ENCODE measurements around the gene LRRIQ1.
A peak's percentile ranks its signal among the peaks of the same experiment; 100 is the strongest.

LRRIQ1 gene

GRCh38 chr12:85018098-85018497 lies 18.1 kb upstream of the LRRIQ1 start:
- no peaks in the 10 kb centered on the region for H3K36me3 Mint-ChIP-seq (ENCODE audit: low read depth)
- no peaks in the 10 kb centered on the region for H3K9me3 Mint-ChIP-seq
- no peak overlapping the region for H3K27ac Mint-ChIP-seq
- no peak overlapping the region for H3K4me3 Mint-ChIP-seq
- H3K4me1 Mint-ChIP-seq (ENCODE audit: low read depth), result no peaks in the 10 kb centered on the region
- peaks cover 3% of the 10 kb centered on the region for H3K27me3 Mint-ChIP-seq

GRCh38 chr12:85029456-85029855 lies 6.7 kb upstream of the LRRIQ1 start:
- Mint-ChIP-seq H3K36me3 (ENCODE audit: low read depth) (no peaks in the 10 kb centered on the region), H3K27ac (no peak overlapping the region), H3K4me3 (no peak overlapping the region), H3K4me1 (ENCODE audit: low read depth) (no peaks in the 10 kb centered on the region), H3K27me3 (peaks cover 3% of the 10 kb centered on the region), H3K9me3 (no peaks in the 10 kb centered on the region)

GRCh38 chr12:85036733-85037132 lies 582 bp downstream of the LRRIQ1 start:
- Mint-ChIP-seq H3K27me3 (peaks cover 11% of the 10 kb centered on the region), H3K36me3 (ENCODE audit: low read depth) (no peaks in the 10 kb centered on the region), H3K4me1 (ENCODE audit: low read depth) (no peaks in the 10 kb centered on the region), H3K4me3 (peak overlapping the region; percentile 74), H3K27ac (no peak overlapping the region), H3K9me3 (no peaks in the 10 kb centered on the region)

- H3K4me1 Mint-ChIP-seq (ENCODE audit: low read depth), result no peaks in the 10 kb centered on the region
- no peak overlapping the region for H3K27ac Mint-ChIP-seq
- no peak overlapping the region for H3K4me3 Mint-ChIP-seq
- H3K9me3 Mint-ChIP-seq, result no peaks in the 10 kb centered on the region
- peaks cover 1% of the 10 kb centered on the region for H3K27me3 Mint-ChIP-seq
- H3K36me3 Mint-ChIP-seq (ENCODE audit: low read depth), result no peaks in the 10 kb centered on the region
These were observed 5.2 kb downstream of the LRRIQ1 start for GRCh38 chr12:85041395-85041794.

- no peaks in the 10 kb centered on the region for H3K9me3 Mint-ChIP-seq
- H3K36me3 Mint-ChIP-seq (ENCODE audit: low read depth), result no peaks in the 10 kb centered on the region
- no peak overlapping the region for H3K4me3 Mint-ChIP-seq
These were observed 7.7 kb downstream of the LRRIQ1 start for GRCh38 chr12:85043829-85044228.

GRCh38 chr12:85057370-85057963 lies 21.3 kb downstream of the LRRIQ1 start:
- no peaks in the 10 kb centered on the region for H3K9me3 Mint-ChIP-seq
- H3K27me3 Mint-ChIP-seq, result no peaks in the 10 kb centered on the region
- no peaks in the 10 kb centered on the region for H3K4me1 Mint-ChIP-seq (ENCODE audit: low read depth)
- H3K36me3 Mint-ChIP-seq (ENCODE audit: low read depth), result no peaks in the 10 kb centered on the region
- H3K27ac Mint-ChIP-seq, result no peak overlapping the region
- no peak overlapping the region for H3K4me3 Mint-ChIP-seq

More at GRCh38 chr12:85043829-85044228, 7.7 kb downstream of the LRRIQ1 start:
- Mint-ChIP-seq H3K4me1 (ENCODE audit: low read depth) (no peaks in the 10 kb centered on the region), H3K27ac (no peak overlapping the region), H3K27me3 (no peaks in the 10 kb centered on the region)

- Mint-ChIP-seq H3K4me1 (ENCODE audit: low read depth) (no peaks in the 10 kb centered on the region), H3K27me3 (no peaks in the 10 kb centered on the region), H3K36me3 (ENCODE audit: low read depth) (no peaks in the 10 kb centered on the region), H3K9me3 (no peaks in the 10 kb centered on the region), H3K27ac (no peak overlapping the region), H3K4me3 (no peak overlapping the region)
These were observed 22.2 kb downstream of the LRRIQ1 start for GRCh38 chr12:85058339-85058738.

- H3K27me3 Mint-ChIP-seq, result no peaks in the 10 kb centered on the region
- no peaks in the 10 kb centered on the region for H3K4me1 Mint-ChIP-seq (ENCODE audit: low read depth)
- no peak overlapping the region for H3K4me3 Mint-ChIP-seq
- H3K36me3 Mint-ChIP-seq (ENCODE audit: low read depth), result no peaks in the 10 kb centered on the region
- no peak overlapping the region for H3K27ac Mint-ChIP-seq
- H3K9me3 Mint-ChIP-seq, result no peaks in the 10 kb centered on the region
These were observed 23.4 kb downstream of the LRRIQ1 start for GRCh38 chr12:85059594-85059993.

GRCh38 chr12:85060916-85061315 lies 24.8 kb downstream of the LRRIQ1 start:
- Mint-ChIP-seq H3K36me3 (ENCODE audit: low read depth) (no peaks in the 10 kb centered on the region), H3K27me3 (no peaks in the 10 kb centered on the region), H3K27ac (no peak overlapping the region), H3K9me3 (no peaks in the 10 kb centered on the region), H3K4me1 (ENCODE audit: low read depth) (no peaks in the 10 kb centered on the region), H3K4me3 (no peak overlapping the region)

GRCh38 chr12:85065837-85066482 lies 29.8 kb downstream of the LRRIQ1 start:
- Mint-ChIP-seq H3K36me3 (ENCODE audit: low read depth) (no peaks in the 10 kb centered on the region), H3K27me3 (no peaks in the 10 kb centered on the region), H3K27ac (no peak overlapping the region), H3K9me3 (no peaks in the 10 kb centered on the region), H3K4me3 (no peak overlapping the region), H3K4me1 (ENCODE audit: low read depth) (no peaks in the 10 kb centered on the region)

- Mint-ChIP-seq H3K27me3 (no peaks in the 10 kb centered on the region), H3K4me3 (no peak overlapping the region), H3K4me1 (ENCODE audit: low read depth) (no peaks in the 10 kb centered on the region), H3K36me3 (ENCODE audit: low read depth) (no peaks in the 10 kb centered on the region), H3K27ac (no peak overlapping the region), H3K9me3 (no peaks in the 10 kb centered on the region)
These were observed 36.7 kb downstream of the LRRIQ1 start for GRCh38 chr12:85072826-85073225.

GRCh38 chr12:85076688-85077430 lies 40.7 kb downstream of the LRRIQ1 start:
- H3K27ac Mint-ChIP-seq, result no peak overlapping the region
- H3K4me3 Mint-ChIP-seq, result no peak overlapping the region
- H3K27me3 Mint-ChIP-seq, result no peaks in the 10 kb centered on the region
- H3K4me1 Mint-ChIP-seq (ENCODE audit: low read depth), result no peaks in the 10 kb centered on the region
- H3K9me3 Mint-ChIP-seq, result no peaks in the 10 kb centered on the region
- no peaks in the 10 kb centered on the region for H3K36me3 Mint-ChIP-seq (ENCODE audit: low read depth)

GRCh38 chr12:85085066-85085465 lies 48.9 kb downstream of the LRRIQ1 start:
- Mint-ChIP-seq H3K4me3 (no peak overlapping the region), H3K9me3 (peaks cover 5% of the 10 kb centered on the region), H3K27ac (no peak overlapping the region), H3K36me3 (ENCODE audit: low read depth) (no peaks in the 10 kb centered on the region), H3K27me3 (no peaks in the 10 kb centered on the region), H3K4me1 (ENCODE audit: low read depth) (no peaks in the 10 kb centered on the region)

- no peaks in the 10 kb centered on the region for H3K4me1 Mint-ChIP-seq (ENCODE audit: low read depth)
- H3K27me3 Mint-ChIP-seq, result no peaks in the 10 kb centered on the region
- H3K4me3 Mint-ChIP-seq, result no peak overlapping the region
- H3K36me3 Mint-ChIP-seq (ENCODE audit: low read depth), result no peaks in the 10 kb centered on the region
- H3K9me3 Mint-ChIP-seq, result peaks cover 5% of the 10 kb centered on the region
- H3K27ac Mint-ChIP-seq, result no peak overlapping the region
These were observed 53.6 kb downstream of the LRRIQ1 start for GRCh38 chr12:85089792-85090191.

GRCh38 chr12:85092814-85093370 lies 56.7 kb downstream of the LRRIQ1 start:
- Mint-ChIP-seq H3K4me1 (ENCODE audit: low read depth) (no peaks in the 10 kb centered on the region), H3K27me3 (no peaks in the 10 kb centered on the region), H3K36me3 (ENCODE audit: low read depth) (no peaks in the 10 kb centered on the region), H3K27ac (no peak overlapping the region), H3K9me3 (no peaks in the 10 kb centered on the region), H3K4me3 (no peak overlapping the region)
